Amygdala (tissue), 56 donors: ENCODE data around the gene SYNPO2L.
"Not testable (repeated sequence)": the region's sequence is repeated elsewhere in the genome, so short reads cannot be mapped to it uniquely, and the experiment has no call there.

Experiments used
- DNase-seq, 56 donors: peaks; one replicate each; lab custom pipeline; 2025; lab: John Stamatoyannopoulos, UW

SYNPO2L gene

GRCh38 chr10:73625884-73626752, 29.7 kb downstream of the SYNPO2L start:
- peak; percentile 16 to 93 (median 80) for DNase-seq

GRCh38 chr10:73625004-73625883, 30.6 kb downstream of the SYNPO2L start:
- peak in 20 of 56 donors; percentile 14 to 68 (median 39) for DNase-seq

- DNase-seq, result no peak
These were observed 32.8 kb downstream of the SYNPO2L start for GRCh38 chr10:73623056-73623455.

- DNase-seq, result not testable (repeated sequence)
These were observed 34.9 kb downstream of the SYNPO2L start for GRCh38 chr10:73620974-73621373.

GRCh38 chr10:73617143-73617542, 38.7 kb downstream of the SYNPO2L start:
- DNase-seq, result not testable (repeated sequence)

GRCh38 chr10:73614720-73615119, 41.1 kb downstream of the SYNPO2L start:
- DNase-seq, result no peak

GRCh38 chr10:73609116-73609515, 46.7 kb downstream of the SYNPO2L start:
- DNase-seq, result no peak

- DNase-seq, result no peak
These were observed 54.3 kb downstream of the SYNPO2L start for GRCh38 chr10:73601486-73601921.

GRCh38 chr10:73597346-73597745, 58.5 kb downstream of the SYNPO2L start:
- no peak for DNase-seq
